Sciatic nerve (tissue), 2 donors: Measurements from ENCODE around the gene C16orf86. TPM values are rescaled to one million over a fixed set of nuclear protein-coding genes. Genes with fewer than 3 reads are reported as not detected.
A peak's percentile ranks its signal among the peaks of the same experiment; 100 is the strongest.

ENCODE experiments used
- ATAC-seq: fragments of 200-7000 bp; cut with Tn5 transposase; one replicate; pipeline ENCODE4 v1.9.1; 2020; ENCODE audit warnings: mild to moderate bottlenecking, moderate library complexity
- DNase-seq: peaks from one replicate; pipeline ENCODE4 v3.0.0-alpha.2; 2020; ENCODE audit warnings: low spot score
- intact Hi-C: fragments of 100-400 bp; cut with DNase I; formaldehyde crosslinking; loops from one replicate; pipeline ENCODE4 v1.14.2; 2022
- total RNA-seq: library from RNA; stranded (reverse); fragmentation: NEBNext Ultra II Directional; extraction: Animal tissue kit (Norgen Biotek cat#: 25700); gene quantifications from one replicate; pipeline ENCODE4 v1.2.1, GENCODE V29; 2021
- donor health status: DM: no; HTN: no; CAD: no.
- donor health status: DM: no; HTN: no; CAD: no.

The C16orf86 gene
- total RNA-seq = 8.6 TPM

- ATAC-seq = peak; percentile 76
- intact Hi-C loops = loop anchor here (10.0 kb wide), 1 partner anchor 142 kb away; the partner anchor contains the start of gene RIPOR1
- DNase-seq = peak; percentile 92
Observed at GRCh38 chr16:67666559-67667452, at the start of gene C16orf86, which contains the start of gene ENKD1. Gene C16orf86, plus strand, starts transcription at chr16:67666814. Its CDS starts 157 bp downstream, at chr16:67666971. Gene ENKD1, minus strand, starts transcription at chr16:67666750. Its CDS starts 308 bp downstream, at chr16:67666442.

GRCh38 chr16:67628216-67628615, 38.4 kb upstream of the C16orf86 start:
- intact Hi-C loops = no loop called here
- no peak for ATAC-seq

GRCh38 chr16:67632415-67633172, 34.0 kb upstream of the C16orf86 start:
- ATAC-seq = no peak
- no peak for DNase-seq
- intact Hi-C loops = no loop called here

More at GRCh38 chr16:67628216-67628615, 38.4 kb upstream of the C16orf86 start:
- DNase-seq = no peak

- intact Hi-C loops = no loop called here
- DNase-seq = no peak
- no peak for ATAC-seq
Observed at GRCh38 chr16:67636713-67637112, 29.9 kb upstream of the C16orf86 start.

- DNase-seq = no peak
- intact Hi-C loops = no loop called here
- no peak for ATAC-seq
Observed at GRCh38 chr16:67637625-67638024, 29.0 kb upstream of the C16orf86 start.

- intact Hi-C loops = no loop called here
- ATAC-seq = peak; percentile 27
- no peak for DNase-seq
Observed at GRCh38 chr16:67641779-67642708, 24.6 kb upstream of the C16orf86 start.

- intact Hi-C loops = no loop called here
- no peak for DNase-seq
- no peak for ATAC-seq
Observed at GRCh38 chr16:67644038-67644437, 22.6 kb upstream of the C16orf86 start.

GRCh38 chr16:67645397-67646121, 21.1 kb upstream of the C16orf86 start:
- DNase-seq (no peak), ATAC-seq (no peak)
- intact Hi-C loops = no loop called here

GRCh38 chr16:67647111-67647651, 19.4 kb upstream of the C16orf86 start:
- DNase-seq (no peak), ATAC-seq (no peak)
- intact Hi-C loops = no loop called here

- no peak for ATAC-seq
- intact Hi-C loops = no loop called here
- DNase-seq = no peak
Observed at GRCh38 chr16:67647681-67648080, 18.9 kb upstream of the C16orf86 start.

GRCh38 chr16:67648088-67648763, 18.4 kb upstream of the C16orf86 start:
- ATAC-seq = no peak
- DNase-seq = no peak
- intact Hi-C loops = no loop called here

GRCh38 chr16:67648764-67649407, 17.7 kb upstream of the C16orf86 start:
- intact Hi-C loops = no loop called here
- no peak for ATAC-seq

GRCh38 chr16:67649494-67649931, 17.1 kb upstream of the C16orf86 start:
- intact Hi-C loops = no loop called here
- peak; percentile 73 for ATAC-seq
- DNase-seq = no peak

More at GRCh38 chr16:67648764-67649407, 17.7 kb upstream of the C16orf86 start:
- DNase-seq = no peak

GRCh38 chr16:67650023-67650422, 16.6 kb upstream of the C16orf86 start:
- ATAC-seq (no peak), DNase-seq (no peak)
- intact Hi-C loops = no loop called here

GRCh38 chr16:67651039-67651438, 15.6 kb upstream of the C16orf86 start:
- intact Hi-C loops = no loop called here
- DNase-seq (no peak), ATAC-seq (no peak)

GRCh38 chr16:67651847-67652246, 14.8 kb upstream of the C16orf86 start:
- ATAC-seq = no peak
- intact Hi-C loops = no loop called here

More at GRCh38 chr16:67651847-67652246, 14.8 kb upstream of the C16orf86 start:
- no peak for DNase-seq
